MM.1S (cell line): ENCODE results near the gene TPD52L1.

Source experiments
- CTCF ChIP-seq: fragments of 300-600 bp; sonication (generic); IDR thresholded peaks from 2 replicates; pipeline ENCODE4 v1.5.1; 2016; ENCODE audit warnings: antibody characterized with exemption, low read length, mixed read lengths
- EZH2 ChIP-seq: fragments of 300-600 bp; sonication (generic); optimal IDR thresholded peaks from 2 replicates; pipeline ENCODE3; 2017; ENCODE audit warnings: low read depth, mild to moderate bottlenecking, antibody characterized with exemption, low read length, mixed read lengths
- EZH2phosphoT487 ChIP-seq: fragments of 300-600 bp; sonication (generic); IDR thresholded peaks from 2 replicates; pipeline ENCODE4 v1.6.1; 2018; ENCODE audit warnings: antibody characterized with exemption, low read length

- TF ChIP-seq EZH2phosphoT487 = no peak
- no peak for TF ChIP-seq CTCF
- TF ChIP-seq EZH2 = no peak
These were observed 42.2 kb upstream of the TPD52L1 start for GRCh38 chr6:125111219-125111983.
